Measurements from ENCODE around the gene NAT16.

The NAT16 gene

GRCh38 chr7:101166648-101166908, 13.5 kb downstream of the NAT16 start:
- FAIRE-seq (no peak), DNase-seq (ENCODE audit: insufficient read length, low spot score) (no peak)
- TF ChIP-seq CTCF (IDR thresholded peaks at IDR 0.05; ENCODE audit: insufficient read depth, missing control alignments), result no peak

- DNase-seq (ENCODE audit: insufficient read length, low spot score), result no peak
- no peak for FAIRE-seq
- TF ChIP-seq CTCF (IDR thresholded peaks at IDR 0.05; ENCODE audit: insufficient read depth, missing control alignments), result no peak
Observed at GRCh38 chr7:101165958-101166647, 14.0 kb downstream of the NAT16 start.

GRCh38 chr7:101165075-101165957, 14.8 kb downstream of the NAT16 start, which contains the start of gene VGF:
TSS of gene VGF (minus strand) at chr7:101165569. CDS start at chr7:101164843, 726 bp downstream.
- FAIRE-seq, result no peak

DNA sequence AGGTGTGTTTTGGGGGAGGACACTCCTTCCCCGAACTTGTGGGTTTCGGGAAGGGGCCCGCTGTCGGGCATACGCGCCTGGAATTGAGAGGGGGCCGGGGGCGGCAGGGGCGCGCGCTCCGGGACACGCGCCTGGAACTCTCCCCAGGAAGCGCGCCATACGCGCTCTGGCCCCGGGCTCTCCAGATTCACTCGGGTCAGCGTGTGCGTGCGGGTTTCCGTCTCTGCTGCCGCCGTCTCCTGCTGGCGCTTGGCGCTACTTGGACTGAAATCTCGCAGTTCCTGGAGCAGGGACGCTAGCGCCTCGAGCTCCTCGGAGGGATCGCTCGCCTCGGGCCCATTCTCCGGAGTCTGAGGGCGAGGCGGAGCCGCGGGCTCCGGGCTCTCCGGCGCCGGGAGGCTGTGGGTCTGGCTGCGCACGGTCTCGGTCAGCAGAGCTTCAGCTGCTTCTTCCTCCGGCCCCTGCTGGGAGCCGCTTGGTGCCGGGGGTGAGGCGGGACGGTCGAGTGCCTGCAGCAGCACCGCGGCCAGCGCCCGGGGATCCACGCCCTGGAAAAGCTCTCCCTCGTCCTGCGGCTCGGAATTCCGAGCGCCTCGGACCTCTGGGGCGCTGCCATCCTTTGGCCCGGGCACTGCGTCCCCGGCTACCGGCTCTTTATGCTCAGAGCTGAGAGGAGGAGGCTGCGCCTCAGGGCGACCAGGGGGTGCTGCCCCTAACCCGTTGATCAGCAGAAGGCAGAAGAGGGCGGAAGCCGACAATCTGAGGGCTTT, 15.8 kb downstream of the NAT16 start:
- no peak for DNase-seq (ENCODE audit: insufficient read length, low spot score)
- TF ChIP-seq CTCF (IDR thresholded peaks at IDR 0.05; ENCODE audit: insufficient read depth, missing control alignments), result no peak

More at GRCh38 chr7:101165075-101165957, 14.8 kb downstream of the NAT16 start, which contains the start of gene VGF:
- peak; percentile 79 for DNase-seq (ENCODE audit: insufficient read length, low spot score)
- no peak for TF ChIP-seq CTCF (IDR thresholded peaks at IDR 0.05; ENCODE audit: insufficient read depth, missing control alignments)

DNA sequence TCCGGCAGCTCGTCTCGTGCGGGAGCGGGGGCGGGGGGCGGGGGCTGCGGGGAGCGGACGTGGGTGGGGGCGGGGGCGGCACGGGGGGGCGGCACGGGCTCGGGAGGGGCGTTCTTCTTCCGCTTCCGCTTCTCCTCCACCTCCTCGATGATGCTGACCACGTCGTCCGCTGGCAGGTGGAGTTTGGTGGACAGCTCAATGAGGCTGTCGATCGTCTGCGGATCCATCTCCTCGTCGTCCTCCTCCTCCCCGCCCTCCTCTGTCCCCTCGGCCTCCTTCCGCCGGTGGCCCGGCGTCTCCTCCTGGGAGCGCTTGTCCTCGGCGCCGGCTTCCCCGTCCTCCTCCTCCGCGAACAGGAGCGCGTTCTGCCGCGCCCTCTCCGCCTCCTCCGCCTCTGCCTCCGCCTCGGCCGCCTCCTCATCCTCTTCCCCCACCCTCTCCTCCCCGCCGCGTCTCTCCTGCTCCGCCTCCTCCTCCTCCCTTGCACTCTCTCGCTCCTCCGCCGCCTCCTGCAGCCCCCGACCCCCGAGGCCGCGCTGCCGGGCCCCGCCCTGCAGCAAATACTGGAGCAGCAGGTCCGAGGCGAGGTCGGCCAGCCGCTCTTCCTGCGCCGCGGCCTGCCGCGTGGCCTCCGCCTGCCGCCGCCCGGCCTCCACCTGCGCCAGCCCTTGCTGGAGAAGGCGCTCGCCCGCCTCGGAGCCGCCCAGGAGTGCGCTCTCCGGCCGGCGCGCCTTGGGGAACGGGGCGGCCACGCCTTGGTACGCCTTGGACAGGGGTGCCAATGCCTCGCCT, 16.6 kb downstream of the NAT16 start:
- no peak for FAIRE-seq
- TF ChIP-seq CTCF (IDR thresholded peaks at IDR 0.05; ENCODE audit: insufficient read depth, missing control alignments), result no peak
- no peak for DNase-seq (ENCODE audit: insufficient read length, low spot score)

More for the DNA sequence above, 15.8 kb downstream of the NAT16 start:
- no peak for FAIRE-seq

DNA sequence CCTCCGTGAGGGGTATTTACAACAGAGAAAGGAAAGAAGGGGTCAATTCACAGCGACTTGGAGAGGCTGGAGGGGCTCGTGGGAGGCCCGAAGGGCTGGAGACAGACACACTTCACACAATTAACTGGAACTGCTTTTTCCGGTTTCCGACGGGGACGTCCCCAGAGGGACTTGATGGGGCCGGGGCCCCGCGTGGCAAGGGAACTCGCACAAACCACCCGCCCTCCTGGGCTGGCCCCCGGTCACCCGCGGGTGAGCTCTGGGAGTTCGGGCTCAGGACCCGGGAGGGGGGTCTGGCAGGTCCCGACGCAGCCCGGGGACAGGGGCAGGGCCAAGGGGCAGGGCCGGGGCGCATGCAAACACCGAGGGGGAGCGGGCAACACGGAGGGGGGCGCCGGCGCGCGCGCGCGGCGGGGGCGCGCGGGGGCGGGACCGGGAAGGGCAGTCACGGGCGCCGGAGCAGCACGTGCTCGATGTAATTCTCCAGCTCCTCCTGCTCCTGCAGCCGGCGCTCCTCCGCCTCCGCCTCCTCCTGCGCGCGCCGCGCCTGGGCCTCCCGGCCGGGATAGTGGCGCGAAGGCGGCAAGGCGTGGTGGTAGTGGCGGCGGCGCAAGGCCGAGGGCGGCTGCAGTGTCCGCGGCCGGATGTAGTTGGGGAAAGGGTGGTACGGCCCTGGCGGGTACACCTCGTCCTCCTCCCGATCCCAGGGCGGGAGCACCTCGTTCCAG, 17.4 kb downstream of the NAT16 start:
- FAIRE-seq, result no peak
- TF ChIP-seq CTCF (IDR thresholded peaks at IDR 0.05; ENCODE audit: insufficient read depth, missing control alignments), result no peak
- no peak for DNase-seq (ENCODE audit: insufficient read length, low spot score)
